ENCODE results near the gene GPR27. TPM values are rescaled to one million over a fixed set of nuclear protein-coding genes. Genes with fewer than 3 reads are reported as not detected.

Gene GPR27
- total and polyA plus RNA-seq, 10 of the 15 experiments (the other 5 are each of a cell fraction or from before 2014, with no cell fraction given), result not detected

DNA sequence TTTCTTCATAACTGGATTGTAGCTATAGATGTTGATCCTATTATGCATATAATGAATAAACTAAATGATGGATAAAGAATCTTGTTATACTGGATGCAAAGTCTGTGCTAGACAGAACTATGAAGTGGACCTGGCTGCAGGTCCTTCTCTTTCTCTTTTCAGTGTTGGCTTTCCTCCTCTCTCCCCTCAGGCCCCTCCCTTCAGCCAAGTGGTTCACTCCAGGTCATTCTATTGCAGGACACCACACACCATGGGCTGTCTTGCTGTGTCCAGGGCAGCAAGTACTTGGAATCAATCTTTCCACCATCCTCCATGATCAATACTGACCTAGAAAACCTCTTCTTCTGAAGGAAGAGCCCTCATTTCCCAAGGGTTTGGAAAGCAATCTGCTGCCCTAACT is 48.7 kb upstream of the GPR27 start:
- intact Hi-C loops (cut with micrococcal nuclease; ENCODE audit: unreplicated experiment) (no loop called here), in situ Hi-C loops (cut with MboI) (no loop called here)
- CTCF ChIA-PET, result no interaction called here

More for the DNA sequence above, 48.7 kb upstream of the GPR27 start:
- Histone ChIP-seq H3K4me2 (ENCODE audit: control insufficient read depth, insufficient read depth) (no peak overlapping the region), H3K4me1 (ENCODE audit: control insufficient read depth, insufficient read depth, low read length) (no peaks in the 10 kb centered on the region), H3K9me3 (replicated peaks; ENCODE audit: control insufficient read depth, insufficient read depth, low read length) (no peaks in the 10 kb centered on the region), H4K20me1 (ENCODE audit: control insufficient read depth, insufficient read depth) (no peaks in the 10 kb centered on the region), H3K27ac (ENCODE audit: control insufficient read depth, insufficient read depth) (no peak overlapping the region), H3K36me3 (ENCODE audit: control insufficient read depth in 2 of 2, insufficient read depth in 2 of 2, low read length in 1 of 2) (no peaks in the 10 kb centered on the region), H3K27me3 (replicated peaks in 1 of 2; ENCODE audit: control insufficient read depth in 2 of 2, insufficient read depth in 2 of 2, low read length in 1 of 2) (peaks cover 0 to 6% of the 10 kb centered on the region in 2 experiments; a peak in 1 of 4 replicates), H2AFZ (ENCODE audit: control insufficient read depth, low read depth, low read length) (no peak overlapping the region), H3K79me2 (ENCODE audit: control insufficient read depth, insufficient read depth, low read length) (no peaks in the 10 kb centered on the region), H3K9ac (ENCODE audit: control insufficient read depth, insufficient read depth, low read length) (no peak overlapping the region), H3K4me3 (no peak overlapping the region)
- ChIA-PET POLR2A (no interaction called here), SMC1A (ENCODE audit: uncharacterized antibody, unreplicated experiment) (no interaction called here), RAD21 (ENCODE audit: unreplicated experiment) (no interaction called here)
- ATAC-seq, result no peak
- BruUV-seq (replicated peaks), result no TSS peak
- no peak for TF ChIP-seq BACH1 (IDR thresholded peaks at IDR 0.05; ENCODE audit: borderline replicate concordance)
- TF ChIP-seq, protein P1, sequence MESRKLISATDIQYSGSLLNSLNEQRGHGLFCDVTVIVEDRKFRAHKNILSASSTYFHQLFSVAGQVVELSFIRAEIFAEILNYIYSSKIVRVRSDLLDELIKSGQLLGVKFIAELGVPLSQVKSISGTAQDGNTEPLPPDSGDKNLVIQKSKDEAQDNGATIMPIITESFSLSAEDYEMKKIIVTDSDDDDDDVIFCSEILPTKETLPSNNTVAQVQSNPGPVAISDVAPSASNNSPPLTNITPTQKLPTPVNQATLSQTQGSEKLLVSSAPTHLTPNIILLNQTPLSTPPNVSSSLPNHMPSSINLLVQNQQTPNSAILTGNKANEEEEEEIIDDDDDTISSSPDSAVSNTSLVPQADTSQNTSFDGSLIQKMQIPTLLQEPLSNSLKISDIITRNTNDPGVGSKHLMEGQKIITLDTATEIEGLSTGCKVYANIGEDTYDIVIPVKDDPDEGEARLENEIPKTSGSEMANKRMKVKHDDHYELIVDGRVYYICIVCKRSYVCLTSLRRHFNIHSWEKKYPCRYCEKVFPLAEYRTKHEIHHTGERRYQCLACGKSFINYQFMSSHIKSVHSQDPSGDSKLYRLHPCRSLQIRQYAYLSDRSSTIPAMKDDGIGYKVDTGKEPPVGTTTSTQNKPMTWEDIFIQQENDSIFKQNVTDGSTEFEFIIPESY (IDR thresholded peaks at IDR 0.05), result no peak
- TF ChIP-seq BMI1 (IDR thresholded peaks at IDR 0.05; ENCODE audit: borderline replicate concordance), result no peak
- TF ChIP-seq TCF3 (IDR thresholded peaks at IDR 0.05; ENCODE audit: borderline replicate concordance, insufficient read depth, low read depth, low read length), result no peak
- no peak for TF ChIP-seq RFX5 (IDR thresholded peaks at IDR 0.05; ENCODE audit: low read depth, low read length)
- TF ChIP-seq, protein P2, sequence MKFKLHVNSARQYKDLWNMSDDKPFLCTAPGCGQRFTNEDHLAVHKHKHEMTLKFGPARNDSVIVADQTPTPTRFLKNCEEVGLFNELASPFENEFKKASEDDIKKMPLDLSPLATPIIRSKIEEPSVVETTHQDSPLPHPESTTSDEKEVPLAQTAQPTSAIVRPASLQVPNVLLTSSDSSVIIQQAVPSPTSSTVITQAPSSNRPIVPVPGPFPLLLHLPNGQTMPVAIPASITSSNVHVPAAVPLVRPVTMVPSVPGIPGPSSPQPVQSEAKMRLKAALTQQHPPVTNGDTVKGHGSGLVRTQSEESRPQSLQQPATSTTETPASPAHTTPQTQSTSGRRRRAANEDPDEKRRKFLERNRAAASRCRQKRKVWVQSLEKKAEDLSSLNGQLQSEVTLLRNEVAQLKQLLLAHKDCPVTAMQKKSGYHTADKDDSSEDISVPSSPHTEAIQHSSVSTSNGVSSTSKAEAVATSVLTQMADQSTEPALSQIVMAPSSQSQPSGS (IDR thresholded peaks at IDR 0.05; ENCODE audit: low read length), result no peak
- DNase-seq (ENCODE audit: low read depth, low spot score), result no peak
- FAIRE-seq, result no peak
